Activated CD8-positive, alpha-beta memory T cell treated with anti-CD3 and anti-CD28 coated beads for 24 hours (primary cell): ENCODE data around the gene PAFAH1B1.
A peak's percentile ranks its signal among the peaks of the same experiment; 100 is the strongest.
"Not testable (repeated sequence)": the region's sequence is repeated elsewhere in the genome, so short reads cannot be mapped to it uniquely, and the experiment has no call there.

Experiments used
- DNase-seq: peaks from one replicate; pipeline ENCODE4 v3.0.0-alpha.2; 2020

The PAFAH1B1 gene

GRCh38 chr17:2592971-2593820 lies at the start of gene PAFAH1B1:
Gene PAFAH1B1 (plus strand): TSS chr17:2593654. CDS start chr17:2638289, 44,635 bp downstream.
- DNase-seq, result peak; percentile 95

GRCh38 chr17:2545393-2545792 lies 48.1 kb upstream of the PAFAH1B1 start:
- no peak for DNase-seq

- no peak for DNase-seq
Observed at GRCh38 chr17:2547176-2547575, 46.3 kb upstream of the PAFAH1B1 start.

- DNase-seq, result not testable (repeated sequence)
Observed at GRCh38 chr17:2548026-2548425, 45.4 kb upstream of the PAFAH1B1 start.

DNA sequence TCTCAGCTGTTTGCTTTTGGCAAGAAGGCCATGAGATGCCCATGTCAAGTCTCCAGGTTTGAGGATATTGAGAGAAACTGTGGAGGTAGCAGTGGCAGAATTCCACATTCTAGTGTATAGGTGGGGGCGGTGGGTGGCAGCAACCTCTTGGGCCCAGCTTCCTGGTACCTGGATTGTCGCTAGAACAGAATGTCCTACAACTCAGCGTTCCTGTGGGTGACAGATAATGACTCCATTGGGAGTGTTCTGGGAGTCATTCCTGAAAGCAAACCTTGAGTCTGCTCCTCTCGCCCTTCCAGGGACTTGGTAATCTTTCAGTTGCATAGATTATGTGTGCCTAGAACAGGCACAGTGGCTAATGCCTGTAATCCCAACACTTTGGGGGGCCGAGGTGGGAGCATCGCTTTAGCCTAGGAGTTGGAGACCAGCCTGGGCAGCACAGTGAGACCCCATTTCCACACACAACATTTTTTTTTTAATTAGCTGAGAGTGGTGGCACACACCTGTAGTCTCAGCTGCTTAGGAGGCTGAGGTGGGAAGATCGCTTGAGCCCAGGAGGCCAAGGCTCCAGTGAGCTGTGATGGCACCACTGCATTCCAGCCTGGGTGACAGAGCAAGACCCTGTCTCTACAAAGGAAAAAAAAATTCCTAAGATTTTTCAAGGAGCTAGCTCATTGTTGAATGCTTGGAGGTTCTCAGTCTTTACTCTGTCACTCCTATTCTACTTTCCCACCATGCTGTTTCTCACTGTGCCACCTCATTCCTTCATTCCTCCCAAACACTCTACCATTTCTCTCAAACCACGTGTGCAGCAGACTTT lies 43.9 kb upstream of the PAFAH1B1 start:
- no peak for DNase-seq

DNA sequence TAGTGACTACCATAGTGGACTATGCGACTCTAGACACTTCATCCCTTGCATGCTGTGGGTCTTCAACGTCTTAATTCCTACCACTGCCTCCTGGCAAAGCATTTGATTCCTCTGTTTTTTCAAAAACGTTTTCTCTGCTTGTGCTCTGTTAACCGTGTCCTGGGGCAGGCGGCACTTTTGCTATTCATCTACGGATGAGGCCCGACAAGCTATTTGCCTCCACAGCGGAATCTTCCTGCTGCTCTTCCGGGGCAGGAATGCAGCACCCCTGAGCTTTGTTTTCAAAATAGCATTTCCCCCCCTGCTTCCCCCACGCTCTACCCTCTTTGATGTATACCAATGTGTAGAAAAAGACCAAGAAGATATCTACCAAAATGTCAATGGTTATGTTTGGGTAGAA lies 42.0 kb upstream of the PAFAH1B1 start:
- no peak for DNase-seq

- DNase-seq, result no peak
Observed at GRCh38 chr17:2551928-2552327, 41.5 kb upstream of the PAFAH1B1 start.

GRCh38 chr17:2560658-2561057 lies 32.8 kb upstream of the PAFAH1B1 start:
- DNase-seq, result no peak

GRCh38 chr17:2562162-2562858 lies 31.1 kb upstream of the PAFAH1B1 start:
- no peak for DNase-seq

GRCh38 chr17:2563061-2563460 lies 30.4 kb upstream of the PAFAH1B1 start:
- DNase-seq, result no peak

- DNase-seq, result no peak
Observed at GRCh38 chr17:2563543-2563942, 29.9 kb upstream of the PAFAH1B1 start.

GRCh38 chr17:2564877-2565276 lies 28.6 kb upstream of the PAFAH1B1 start:
- no peak for DNase-seq

- no peak for DNase-seq
Observed at GRCh38 chr17:2566056-2566455, 27.4 kb upstream of the PAFAH1B1 start.

DNA sequence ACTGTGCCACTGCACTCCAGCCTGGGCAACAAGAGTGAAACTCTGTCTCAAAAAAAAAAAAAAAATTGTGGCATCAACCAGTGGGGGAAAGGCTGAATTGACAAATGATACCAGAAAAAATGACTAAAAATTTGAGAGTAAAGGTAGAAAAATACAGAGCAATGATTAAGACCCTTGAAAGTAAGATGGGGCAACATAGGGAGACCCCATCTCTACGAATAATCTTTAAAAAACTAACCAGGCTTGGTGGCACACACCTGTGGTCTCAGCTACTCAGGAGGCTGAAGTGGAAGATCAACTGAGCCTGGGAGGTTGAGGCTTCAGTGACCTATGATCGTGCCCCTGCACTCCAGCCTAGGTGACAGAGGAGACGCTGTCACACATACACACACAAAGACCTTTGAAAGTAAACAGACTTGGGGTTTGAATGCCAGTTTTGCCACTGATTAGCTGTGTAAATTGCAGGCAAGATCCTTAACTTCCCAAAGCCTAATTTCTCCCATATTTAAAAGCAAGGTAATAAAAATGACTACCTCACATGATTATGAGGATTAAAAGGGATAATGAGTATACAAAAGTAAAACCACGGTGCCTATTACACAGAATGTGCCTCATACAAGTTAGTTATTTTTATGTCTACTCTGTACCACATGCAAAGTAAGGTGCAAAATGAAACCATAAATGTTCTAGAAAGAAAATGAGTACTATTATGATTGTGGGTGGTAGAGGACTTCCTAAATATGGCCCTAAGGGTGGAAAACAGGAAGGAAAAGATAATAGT lies 21.7 kb upstream of the PAFAH1B1 start:
- DNase-seq, result no peak

DNA sequence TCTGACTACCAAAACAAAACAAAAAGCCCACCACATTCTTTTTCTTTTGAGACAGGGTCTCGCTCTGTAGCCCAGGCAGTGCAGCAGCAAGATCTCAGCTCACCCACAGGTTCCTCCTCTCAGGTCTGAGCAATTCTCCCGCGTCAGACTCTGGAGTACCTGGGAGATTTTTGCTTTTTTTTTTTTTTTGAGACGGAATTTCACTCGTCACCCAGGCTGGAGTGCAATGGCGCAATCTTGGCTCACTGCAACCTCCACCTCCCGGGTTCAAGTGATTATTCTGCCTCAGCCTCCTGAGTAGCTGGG lies 21.2 kb upstream of the PAFAH1B1 start:
- DNase-seq, result not testable (repeated sequence)

DNA sequence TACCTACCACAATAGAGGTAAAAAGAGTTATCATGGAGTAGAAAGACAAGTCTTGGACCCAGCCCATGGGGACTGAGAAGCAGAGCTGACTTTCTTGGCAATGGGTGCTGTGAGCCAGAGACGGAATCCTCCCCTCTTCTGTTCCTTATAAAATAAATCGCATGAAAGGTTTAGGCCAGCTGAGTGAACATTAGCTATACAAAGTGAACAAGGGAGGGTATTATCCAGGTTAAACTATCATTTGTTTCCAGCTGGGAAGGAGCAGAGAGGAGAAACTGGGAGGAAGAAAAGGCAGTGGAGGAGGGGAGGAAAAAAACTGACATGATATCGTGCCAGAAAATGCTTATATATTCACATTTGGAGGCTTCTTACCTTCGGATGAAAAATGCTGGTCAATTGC lies 13.3 kb upstream of the PAFAH1B1 start:
- no peak for DNase-seq

- no peak for DNase-seq
Observed at GRCh38 chr17:2580661-2581060, 12.8 kb upstream of the PAFAH1B1 start.

DNA sequence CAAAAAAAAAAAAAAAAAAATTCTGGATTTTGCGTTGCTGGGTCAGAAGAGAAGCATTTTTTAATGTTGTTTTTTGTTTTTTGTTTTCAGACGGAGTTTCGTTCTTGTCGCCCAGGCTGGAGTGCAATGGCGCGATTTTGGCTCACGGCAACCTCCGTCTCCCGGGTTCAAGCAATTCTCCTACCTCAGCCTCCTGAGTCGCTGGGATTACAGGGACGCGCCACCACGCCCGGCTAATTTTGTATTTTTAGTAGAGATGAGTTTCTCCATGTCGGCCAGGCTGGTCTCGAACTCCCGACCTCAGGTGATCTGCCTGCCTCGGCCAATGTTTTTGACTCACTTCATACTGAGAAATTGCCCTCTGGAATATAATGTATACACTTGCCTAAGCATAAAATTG lies 11.0 kb upstream of the PAFAH1B1 start:
- DNase-seq, result no peak

GRCh38 chr17:2591040-2591640 lies 2.3 kb upstream of the PAFAH1B1 start:
- DNase-seq, result no peak

GRCh38 chr17:2593821-2594721 lies 617 bp downstream of the PAFAH1B1 start:
- peak; percentile 91 for DNase-seq
